ENCODE measurements around the gene TRIP13. TPM values are rescaled to one million over a fixed set of nuclear protein-coding genes. Genes with fewer than 3 reads are reported as not detected.
A peak's percentile ranks its signal among the peaks of the same experiment; 100 is the strongest.

Gene TRIP13
- total and polyA plus RNA-seq, 9 of the 15 experiments (the other 6 are each of a cell fraction or from before 2014, with no cell fraction given): 24.1 to 116 (median 53.2) TPM

- TF ChIP-seq, protein P1, sequence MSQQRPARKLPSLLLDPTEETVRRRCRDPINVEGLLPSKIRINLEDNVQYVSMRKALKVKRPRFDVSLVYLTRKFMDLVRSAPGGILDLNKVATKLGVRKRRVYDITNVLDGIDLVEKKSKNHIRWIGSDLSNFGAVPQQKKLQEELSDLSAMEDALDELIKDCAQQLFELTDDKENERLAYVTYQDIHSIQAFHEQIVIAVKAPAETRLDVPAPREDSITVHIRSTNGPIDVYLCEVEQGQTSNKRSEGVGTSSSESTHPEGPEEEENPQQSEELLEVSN (IDR thresholded peaks at IDR 0.05; ENCODE audit: borderline replicate concordance in 1 of 2, extremely low read depth in 1 of 2, insufficient read depth in 1 of 2, insufficient read length in 1 of 2, low read depth in 1 of 2, low read length in 1 of 2, poor library complexity in 1 of 2, severe bottlenecking in 1 of 2): no peak
- TF ChIP-seq GATA2 (CRISPR knock-in tag; IDR thresholded peaks at IDR 0.05) (peak; percentile 62), C11orf30 (IDR thresholded peaks at IDR 0.05; ENCODE audit: low read depth) (no peak), ILF3 (IDR thresholded peaks at IDR 0.05; ENCODE audit: borderline replicate concordance) (no peak), ZKSCAN3 (CRISPR knock-in tag; IDR thresholded peaks at IDR 0.05) (no peak), ZNF146 (CRISPR knock-in tag; IDR thresholded peaks at IDR 0.05; ENCODE audit: unreplicated experiment) (no peak), EHMT2 (IDR thresholded peaks at IDR 0.05) (no peak), SIX5 (IDR thresholded peaks at IDR 0.05; ENCODE audit: borderline replicate concordance in 1 of 2, insufficient read depth in 1 of 2, low read depth in 1 of 2, low read length in 2 of 2) (no peak), ZNF347 (CRISPR knock-in tag; IDR thresholded peaks at IDR 0.05; ENCODE audit: low read depth) (no peak), NCOR1 (IDR thresholded peaks at IDR 0.05) (no peak), FOXM1 (IDR thresholded peaks at IDR 0.05; ENCODE audit: low read depth) (no peak), FOXM1 (CRISPR knock-in tag; IDR thresholded peaks at IDR 0.05; ENCODE audit: low read depth) (no peak)
- TF ChIP-seq, protein P2, sequence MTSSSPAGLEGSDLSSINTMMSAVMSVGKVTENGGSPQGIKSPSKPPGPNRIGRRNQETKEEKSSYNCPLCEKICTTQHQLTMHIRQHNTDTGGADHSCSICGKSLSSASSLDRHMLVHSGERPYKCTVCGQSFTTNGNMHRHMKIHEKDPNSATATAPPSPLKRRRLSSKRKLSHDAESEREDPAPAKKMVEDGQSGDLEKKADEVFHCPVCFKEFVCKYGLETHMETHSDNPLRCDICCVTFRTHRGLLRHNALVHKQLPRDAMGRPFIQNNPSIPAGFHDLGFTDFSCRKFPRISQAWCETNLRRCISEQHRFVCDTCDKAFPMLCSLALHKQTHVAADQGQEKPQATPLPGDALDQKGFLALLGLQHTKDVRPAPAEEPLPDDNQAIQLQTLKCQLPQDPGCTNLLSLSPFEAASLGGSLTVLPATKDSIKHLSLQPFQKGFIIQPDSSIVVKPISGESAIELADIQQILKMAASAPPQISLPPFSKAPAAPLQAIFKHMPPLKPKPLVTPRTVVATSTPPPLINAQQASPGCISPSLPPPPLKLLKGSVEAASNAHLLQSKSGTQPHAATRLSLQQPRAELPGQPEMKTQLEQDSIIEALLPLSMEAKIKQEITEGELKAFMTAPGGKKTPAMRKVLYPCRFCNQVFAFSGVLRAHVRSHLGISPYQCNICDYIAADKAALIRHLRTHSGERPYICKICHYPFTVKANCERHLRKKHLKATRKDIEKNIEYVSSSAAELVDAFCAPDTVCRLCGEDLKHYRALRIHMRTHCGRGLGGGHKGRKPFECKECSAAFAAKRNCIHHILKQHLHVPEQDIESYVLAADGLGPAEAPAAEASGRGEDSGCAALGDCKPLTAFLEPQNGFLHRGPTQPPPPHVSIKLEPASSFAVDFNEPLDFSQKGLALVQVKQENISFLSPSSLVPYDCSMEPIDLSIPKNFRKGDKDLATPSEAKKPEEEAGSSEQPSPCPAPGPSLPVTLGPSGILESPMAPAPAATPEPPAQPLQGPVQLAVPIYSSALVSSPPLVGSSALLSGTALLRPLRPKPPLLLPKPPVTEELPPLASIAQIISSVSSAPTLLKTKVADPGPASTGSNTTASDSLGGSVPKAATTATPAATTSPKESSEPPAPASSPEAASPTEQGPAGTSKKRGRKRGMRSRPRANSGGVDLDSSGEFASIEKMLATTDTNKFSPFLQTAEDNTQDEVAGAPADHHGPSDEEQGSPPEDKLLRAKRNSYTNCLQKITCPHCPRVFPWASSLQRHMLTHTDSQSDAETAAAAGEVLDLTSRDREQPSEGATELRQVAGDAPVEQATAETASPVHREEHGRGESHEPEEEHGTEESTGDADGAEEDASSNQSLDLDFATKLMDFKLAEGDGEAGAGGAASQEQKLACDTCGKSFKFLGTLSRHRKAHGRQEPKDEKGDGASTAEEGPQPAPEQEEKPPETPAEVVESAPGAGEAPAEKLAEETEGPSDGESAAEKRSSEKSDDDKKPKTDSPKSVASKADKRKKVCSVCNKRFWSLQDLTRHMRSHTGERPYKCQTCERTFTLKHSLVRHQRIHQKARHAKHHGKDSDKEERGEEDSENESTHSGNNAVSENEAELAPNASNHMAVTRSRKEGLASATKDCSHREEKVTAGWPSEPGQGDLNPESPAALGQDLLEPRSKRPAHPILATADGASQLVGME (CRISPR knock-in tag; IDR thresholded peaks at IDR 0.05): no peak
- TF ChIP-seq, protein P3, sequence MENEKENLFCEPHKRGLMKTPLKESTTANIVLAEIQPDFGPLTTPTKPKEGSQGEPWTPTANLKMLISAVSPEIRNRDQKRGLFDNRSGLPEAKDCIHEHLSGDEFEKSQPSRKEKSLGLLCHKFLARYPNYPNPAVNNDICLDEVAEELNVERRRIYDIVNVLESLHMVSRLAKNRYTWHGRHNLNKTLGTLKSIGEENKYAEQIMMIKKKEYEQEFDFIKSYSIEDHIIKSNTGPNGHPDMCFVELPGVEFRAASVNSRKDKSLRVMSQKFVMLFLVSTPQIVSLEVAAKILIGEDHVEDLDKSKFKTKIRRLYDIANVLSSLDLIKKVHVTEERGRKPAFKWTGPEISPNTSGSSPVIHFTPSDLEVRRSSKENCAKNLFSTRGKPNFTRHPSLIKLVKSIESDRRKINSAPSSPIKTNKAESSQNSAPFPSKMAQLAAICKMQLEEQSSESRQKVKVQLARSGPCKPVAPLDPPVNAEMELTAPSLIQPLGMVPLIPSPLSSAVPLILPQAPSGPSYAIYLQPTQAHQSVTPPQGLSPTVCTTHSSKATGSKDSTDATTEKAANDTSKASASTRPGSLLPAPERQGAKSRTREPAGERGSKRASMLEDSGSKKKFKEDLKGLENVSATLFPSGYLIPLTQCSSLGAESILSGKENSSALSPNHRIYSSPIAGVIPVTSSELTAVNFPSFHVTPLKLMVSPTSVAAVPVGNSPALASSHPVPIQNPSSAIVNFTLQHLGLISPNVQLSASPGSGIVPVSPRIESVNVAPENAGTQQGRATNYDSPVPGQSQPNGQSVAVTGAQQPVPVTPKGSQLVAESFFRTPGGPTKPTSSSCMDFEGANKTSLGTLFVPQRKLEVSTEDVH (IDR thresholded peaks at IDR 0.05; ENCODE audit: low read depth, partially characterized antibody): no peak
- TF ChIP-seq, protein P4, sequence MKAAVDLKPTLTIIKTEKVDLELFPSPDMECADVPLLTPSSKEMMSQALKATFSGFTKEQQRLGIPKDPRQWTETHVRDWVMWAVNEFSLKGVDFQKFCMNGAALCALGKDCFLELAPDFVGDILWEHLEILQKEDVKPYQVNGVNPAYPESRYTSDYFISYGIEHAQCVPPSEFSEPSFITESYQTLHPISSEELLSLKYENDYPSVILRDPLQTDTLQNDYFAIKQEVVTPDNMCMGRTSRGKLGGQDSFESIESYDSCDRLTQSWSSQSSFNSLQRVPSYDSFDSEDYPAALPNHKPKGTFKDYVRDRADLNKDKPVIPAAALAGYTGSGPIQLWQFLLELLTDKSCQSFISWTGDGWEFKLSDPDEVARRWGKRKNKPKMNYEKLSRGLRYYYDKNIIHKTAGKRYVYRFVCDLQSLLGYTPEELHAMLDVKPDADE (conservative IDR thresholded peaks at IDR 0.05; ENCODE audit: control insufficient read depth, low read depth, low read length): no peak; the same call in 1 of the 2 replicates
These were observed 71.2 kb downstream of the TRIP13 start (continued) for GRCh38 chr5:963673-964531.

Data from K562 (cell line).